HCT116 (cell line): ENCODE results near the gene GOLPH3L. TPM values are rescaled to one million over a fixed set of nuclear protein-coding genes. Genes with fewer than 3 reads are reported as not detected.

Experiments used
- ATAC-seq: fragments of 200-7000 bp; cut with Tn5 transposase; 2 replicates; pipeline ENCODE4 v1.9.1; 2020; ENCODE audit warnings: mild to moderate bottlenecking, moderate library complexity
- BruUV-seq: library from RNA; stranded (reverse); fragments of 400-500 nt; replicated peaks from 2 replicates; lab custom pipeline; 2021; lab: Mats Ljungman, UMichigan
- CTCF ChIA-PET: fragments of 300-600 bp; sonication (Branson Sonifier 250); formaldehyde crosslinking; loops from one replicate; lab custom pipeline; 2021; ENCODE audit warnings: antibody characterized with exemption; lab: Charles Lee
- POLR2A ChIA-PET: fragments of 300-600, 350-600 bp; sonication (Branson Sonifier 250); formaldehyde crosslinking; loops from one replicate; lab custom pipeline; 2021; ENCODE audit warnings: antibody characterized with exemption; lab: Charles Lee
- RAD21 ChIA-PET, 2 experiments: fragments of 300-600 bp; sonication (Branson Sonifier 250); formaldehyde crosslinking; loops; one replicate each; lab custom pipeline; 2023; ENCODE audit warnings: low total read pairs in 2 of 2; ENCODE audit not compliant: uncharacterized antibody in 2 of 2, unreplicated experiment in 2 of 2, low non-redundant PET in 1 of 2; lab: Charles Lee
- DNase-seq: peaks from one replicate; pipeline ENCODE4 v3.0.0-alpha.2; 2010; ENCODE audit warnings: low read depth, low spot score
- H2AFZ ChIP-seq: fragments of 200-600 bp; shearing (Covaris generic), sonication (generic); 2 replicates; pipeline ENCODE4 v1.6.1; 2017; ENCODE audit warnings: low read depth, mixed run types, mixed read lengths, antibody characterized with exemption, low read length; ENCODE audit not compliant: poor library complexity, severe bottlenecking
- H3K27ac ChIP-seq: 2 replicates; pipeline ENCODE4 v1.5.1; 2012; ENCODE audit warnings: low read depth, low read length
- H3K27me3 ChIP-seq: fragments of 200-600 bp; sonication (generic); 2 replicates; pipeline ENCODE4 v1.6.1; 2016; ENCODE audit warnings: mixed run types, low read length, mixed read lengths; ENCODE audit not compliant: insufficient read depth
- H3K36me3 ChIP-seq, 2 experiments: fragments of 200-500 bp in 1 of 2; fragments of 200-600 bp in 1 of 2; sonication (Bioruptor generic) in 1 of 2; sonication (generic) in 1 of 2; 2 replicates each; pipeline versions ENCODE4 v1.5.1 to v1.6.1; 2014 to 2016; ENCODE audit warnings: low read length in 2 of 2, inconsistent platforms in 1 of 2, mixed read lengths in 1 of 2, mixed run types in 1 of 2; ENCODE audit not compliant: insufficient read depth in 2 of 2, control insufficient read depth in 1 of 2
- H3K4me1 ChIP-seq, 2 experiments: fragments of 200-600 bp in 1 of 2; sonication (generic) in 1 of 2; 2 replicates each; pipeline versions ENCODE4 v1.5.1 to v1.6.1; 2012 to 2017; ENCODE audit warnings: low read length in 2 of 2, inconsistent platforms in 1 of 2, mild to moderate bottlenecking in 1 of 2, mixed read lengths in 1 of 2, mixed run types in 1 of 2, moderate library complexity in 1 of 2; ENCODE audit not compliant: insufficient read depth in 2 of 2, control insufficient read depth in 1 of 2
- H3K4me2 ChIP-seq: fragments of 200-600 bp; sonication (generic); 2 replicates; pipeline ENCODE4 v1.6.1; 2017; ENCODE audit warnings: mixed run types, low read length, mixed read lengths
- H3K4me3 ChIP-seq, 2 experiments: fragments of 200-600 bp in 1 of 2; sonication (generic) in 1 of 2; replicated peaks in 1 of 2; 2 replicates each; pipeline ENCODE4 v1.5.1; 2011 to 2016; ENCODE audit warnings: low read length in 2 of 2, control low read depth in 1 of 2, low read depth in 1 of 2, mild to moderate bottlenecking in 1 of 2, mixed read lengths in 1 of 2, mixed run types in 1 of 2
- H3K79me2 ChIP-seq: fragments of 200-600 bp; sonication (generic); 2 replicates; pipeline ENCODE4 v1.6.1; 2017; ENCODE audit warnings: mild to moderate bottlenecking, mixed run types, low read length, moderate library complexity, mixed read lengths; ENCODE audit not compliant: insufficient read depth
- H3K9ac ChIP-seq: fragments of 200-600 bp; sonication (generic); 2 replicates; pipeline ENCODE4 v1.6.1; 2016; ENCODE audit warnings: low read length, mixed read lengths
- H3K9me2 ChIP-seq: fragments of 200-600 bp; sonication (generic), shearing (Covaris generic); 2 replicates; pipeline ENCODE4 v1.6.1; 2017; ENCODE audit warnings: mixed run types, mild to moderate bottlenecking, moderate library complexity; ENCODE audit not compliant: insufficient read depth
- H3K9me3 ChIP-seq, 2 experiments: fragments of 200-500 bp in 1 of 2; fragments of 200-600 bp in 1 of 2; sonication (Bioruptor generic) in 1 of 2; sonication (generic) in 1 of 2; 2 replicates each; pipeline ENCODE4 v1.6.1; 2014 to 2017; ENCODE audit warnings: low read length in 2 of 2, mixed read lengths in 2 of 2, inconsistent platforms in 1 of 2, low read depth in 1 of 2, mild to moderate bottlenecking in 1 of 2, mixed run types in 1 of 2, moderate library complexity in 1 of 2; ENCODE audit not compliant: control insufficient read depth in 1 of 2, insufficient read depth in 1 of 2
- H4K20me1 ChIP-seq: fragments of 200-600 bp; sonication (generic), shearing (Covaris generic); 2 replicates; pipeline ENCODE4 v1.6.1; 2017; ENCODE audit warnings: mixed run types, mild to moderate bottlenecking, moderate library complexity; ENCODE audit not compliant: insufficient read depth
- CBX3 ChIP-seq: IDR thresholded peaks from 2 replicates; pipeline ENCODE4 v1.6.1; 2012; ENCODE audit warnings: low read depth
- CEBPB ChIP-seq: IDR thresholded peaks from 2 replicates; pipeline ENCODE4 v1.6.1; 2012; ENCODE audit warnings: low read depth
- EGR1 ChIP-seq: IDR thresholded peaks from 2 replicates; pipeline ENCODE4 v1.6.1; 2012; ENCODE audit warnings: low read depth
- ELF1 ChIP-seq: IDR thresholded peaks from 2 replicates; pipeline ENCODE4 v1.6.1; 2012; ENCODE audit warnings: low read depth, borderline replicate concordance
- EZH2 ChIP-seq: fragments of 200-600 bp; sonication (generic); IDR thresholded peaks from 2 replicates; pipeline ENCODE4 v1.6.1; 2017; ENCODE audit warnings: antibody characterized with exemption, mixed run types
- EZH2phosphoT487 ChIP-seq: fragments of 200-600 bp; IDR thresholded peaks from 2 replicates; pipeline ENCODE4 v1.6.1; 2018; ENCODE audit warnings: antibody characterized with exemption, borderline replicate concordance
- FOSL1 ChIP-seq: IDR thresholded peaks from 2 replicates; pipeline ENCODE4 v1.6.1; 2012; ENCODE audit warnings: low read depth
- JUND ChIP-seq: IDR thresholded peaks from 2 replicates; pipeline ENCODE4 v1.6.1; 2012
- POLR2A ChIP-seq: IDR thresholded peaks from 2 replicates; pipeline ENCODE4 v1.7.0; 2011; ENCODE audit warnings: borderline replicate concordance; ENCODE audit not compliant: insufficient read depth, insufficient read length; ENCODE audit errors: extremely low read depth
- POLR2AphosphoS5 ChIP-seq: IDR thresholded peaks from 2 replicates; pipeline ENCODE4 v1.6.1; 2011; ENCODE audit warnings: mild to moderate bottlenecking, low read depth, low read length, moderate library complexity
- RAD21 ChIP-seq: IDR thresholded peaks from 2 replicates; pipeline ENCODE4 v1.6.1; 2012; ENCODE audit warnings: low read depth, mild to moderate bottlenecking
- SIN3A ChIP-seq: IDR thresholded peaks from 2 replicates; pipeline ENCODE4 v1.6.1; 2012; ENCODE audit warnings: low read depth
- SP1 ChIP-seq: IDR thresholded peaks from 2 replicates; pipeline ENCODE4 v1.6.1; 2012; ENCODE audit warnings: low read depth
- SRF ChIP-seq: IDR thresholded peaks from 2 replicates; pipeline ENCODE4 v1.6.1; 2012; ENCODE audit warnings: low read depth
- TCF7L2 ChIP-seq: IDR thresholded peaks from 2 replicates; pipeline ENCODE4 v1.7.0; 2011; ENCODE audit warnings: borderline replicate concordance, inconsistent platforms; ENCODE audit not compliant: insufficient read depth, insufficient read length; ENCODE audit errors: extremely low read depth
- YY1 ChIP-seq: IDR thresholded peaks from 2 replicates; pipeline ENCODE4 v1.6.1; 2011; ENCODE audit warnings: low read length, low read depth, moderate library complexity, mild to moderate bottlenecking; ENCODE audit not compliant: insufficient replicate concordance; ENCODE audit errors: extremely low read depth
- ZFX ChIP-seq: fragments of 450-650 bp; IDR thresholded peaks from 2 replicates; pipeline ENCODE4 v1.6.1; 2017
- ZNF274 ChIP-seq: fragments of 200-500 bp; sonication (Bioruptor generic); IDR thresholded peaks from 2 replicates; pipeline ENCODE4 v1.6.1; 2014; ENCODE audit warnings: mild to moderate bottlenecking, low read depth, low read length, inconsistent platforms
- intact Hi-C: fragments of 100-400 bp; cut with micrococcal nuclease; formaldehyde crosslinking; loops from 2 replicates; pipeline ENCODE4 v1.10.0; 2022
- total RNA-seq: library from RNA; stranded (reverse); gene quantifications from one replicate; pipeline ENCODE4 v1.2.1, GENCODE V29; 2021; ENCODE audit not compliant: unreplicated experiment
- TF ChIP-seq, protein P1 (sequence below): IDR thresholded peaks from 2 replicates; pipeline ENCODE4 v1.6.1; 2012
- TF ChIP-seq, protein P2 (sequence below): IDR thresholded peaks from 2 replicates; pipeline ENCODE4 v1.6.1; 2012
- TF ChIP-seq, protein P3 (sequence below): IDR thresholded peaks from 2 replicates; pipeline ENCODE4 v1.6.1; 2012; ENCODE audit warnings: low read depth

The GOLPH3L gene
- total RNA-seq, 1 experiment from 2014 or later: 28.0 TPM

DNA sequence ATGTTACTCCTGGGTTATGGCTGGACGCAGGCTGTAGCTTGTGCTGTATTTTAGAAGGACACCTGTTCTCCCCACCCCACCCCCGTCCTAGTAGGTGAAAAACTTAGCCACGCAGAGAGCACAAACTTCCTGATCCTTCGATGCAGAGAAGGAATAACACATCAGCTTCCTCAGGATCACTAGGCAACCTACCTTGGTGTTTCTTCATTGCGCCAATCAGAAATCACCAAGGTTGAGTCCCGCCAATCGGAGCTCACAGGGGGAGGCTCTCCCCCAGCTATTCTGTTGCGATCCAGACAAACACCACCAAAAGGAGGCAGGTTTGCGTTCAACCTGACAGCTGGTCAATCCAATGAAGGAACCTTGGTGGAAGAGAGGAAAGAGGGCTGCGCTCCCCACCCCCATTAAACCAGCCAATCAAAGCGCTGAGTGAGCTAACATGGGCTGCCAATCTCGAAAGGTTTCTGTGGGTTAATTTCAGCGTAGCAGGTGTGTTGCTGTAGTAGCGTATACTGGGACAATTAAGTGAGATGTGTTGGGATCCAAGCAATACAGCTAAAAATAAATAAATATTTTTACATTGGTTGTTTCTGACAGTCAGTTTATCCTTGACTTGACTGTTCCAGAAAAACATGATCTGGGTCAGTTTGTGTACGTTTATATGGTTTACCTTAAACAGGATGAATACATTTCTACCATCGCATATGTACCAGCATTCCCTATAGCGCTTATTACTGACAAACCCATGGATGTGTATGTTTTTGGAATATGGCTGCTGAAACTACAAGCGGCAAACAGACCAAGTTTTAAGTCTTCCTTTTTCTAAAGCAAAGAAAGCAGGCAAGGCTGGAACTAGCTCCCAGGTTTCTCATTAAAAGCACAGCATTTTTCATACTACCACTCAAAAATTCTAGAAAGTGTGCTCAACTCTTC is at the start of gene GOLPH3L (continued):
- TF ChIP-seq EGR1: no peak
- TF ChIP-seq ZFX: no peak
- TF ChIP-seq CEBPB: no peak
- peak; percentile 50 for TF ChIP-seq TCF7L2
- no peak for TF ChIP-seq EZH2
- TF ChIP-seq SP1: peak; percentile 99
- TF ChIP-seq POLR2AphosphoS5: peak; percentile 92
- TF ChIP-seq RAD21: no peak
- TF ChIP-seq, protein P1, sequence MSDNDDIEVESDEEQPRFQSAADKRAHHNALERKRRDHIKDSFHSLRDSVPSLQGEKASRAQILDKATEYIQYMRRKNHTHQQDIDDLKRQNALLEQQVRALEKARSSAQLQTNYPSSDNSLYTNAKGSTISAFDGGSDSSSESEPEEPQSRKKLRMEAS: no peak

DNA sequence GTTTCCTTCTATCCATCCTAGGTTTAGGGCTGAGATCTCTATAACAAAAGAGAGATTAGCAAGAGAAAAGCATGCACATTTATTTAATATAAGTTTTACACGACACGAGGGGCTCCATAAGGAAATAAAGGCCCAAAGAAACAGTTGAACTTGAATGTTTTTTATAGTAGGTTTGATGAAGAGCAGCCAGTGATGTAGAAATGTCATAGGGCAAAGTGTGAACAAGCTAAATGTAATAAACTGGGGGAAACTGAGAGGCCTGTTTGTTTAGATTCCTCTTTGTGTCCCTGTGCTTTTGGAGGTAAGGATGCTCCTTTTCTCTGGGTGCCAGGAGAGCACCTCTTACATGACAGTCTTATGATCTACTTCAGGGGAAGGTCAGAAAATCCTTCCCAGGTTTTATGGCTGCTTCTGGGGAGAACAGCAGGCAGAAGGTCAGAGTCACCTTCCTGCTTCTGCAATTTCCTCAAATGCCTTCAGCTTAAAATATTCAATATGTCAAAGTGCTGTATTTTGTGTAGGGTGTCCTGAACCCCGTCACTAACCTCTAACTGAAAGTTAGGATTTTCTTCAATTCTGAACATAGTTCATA is 33.3 kb upstream of the GOLPH3L start:
- Histone ChIP-seq H3K4me1 (no peaks in the 10 kb centered on the region), H3K4me2 (no peak overlapping the region), H2AFZ (no peak overlapping the region), H4K20me1 (no peaks in the 10 kb centered on the region), H3K27me3 (no peaks in the 10 kb centered on the region), H3K9me2 (no peaks in the 10 kb centered on the region), H3K9me3 (no peaks in the 10 kb centered on the region), H3K27ac (no peak overlapping the region), H3K36me3 (no peaks in the 10 kb centered on the region), H3K4me3 (no peak overlapping the region), H3K79me2 (no peaks in the 10 kb centered on the region), H3K9ac (no peak overlapping the region)
- no peak for TF ChIP-seq RAD21
- TF ChIP-seq JUND: no peak
- TF ChIP-seq ELF1: no peak
- TF ChIP-seq CBX3: no peak
- TF ChIP-seq EZH2phosphoT487: no peak
- TF ChIP-seq, protein P1: no peak
- no peak for TF ChIP-seq FOSL1
- no peak for TF ChIP-seq YY1
- TF ChIP-seq SIN3A: no peak
- no peak for TF ChIP-seq SRF
- TF ChIP-seq CEBPB: no peak
- TF ChIP-seq, protein P2, sequence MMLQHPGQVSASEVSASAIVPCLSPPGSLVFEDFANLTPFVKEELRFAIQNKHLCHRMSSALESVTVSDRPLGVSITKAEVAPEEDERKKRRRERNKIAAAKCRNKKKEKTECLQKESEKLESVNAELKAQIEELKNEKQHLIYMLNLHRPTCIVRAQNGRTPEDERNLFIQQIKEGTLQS: no peak
- TF ChIP-seq ZNF274: no peak
- TF ChIP-seq ZFX: no peak
- TF ChIP-seq EZH2: no peak
- TF ChIP-seq, protein P3, sequence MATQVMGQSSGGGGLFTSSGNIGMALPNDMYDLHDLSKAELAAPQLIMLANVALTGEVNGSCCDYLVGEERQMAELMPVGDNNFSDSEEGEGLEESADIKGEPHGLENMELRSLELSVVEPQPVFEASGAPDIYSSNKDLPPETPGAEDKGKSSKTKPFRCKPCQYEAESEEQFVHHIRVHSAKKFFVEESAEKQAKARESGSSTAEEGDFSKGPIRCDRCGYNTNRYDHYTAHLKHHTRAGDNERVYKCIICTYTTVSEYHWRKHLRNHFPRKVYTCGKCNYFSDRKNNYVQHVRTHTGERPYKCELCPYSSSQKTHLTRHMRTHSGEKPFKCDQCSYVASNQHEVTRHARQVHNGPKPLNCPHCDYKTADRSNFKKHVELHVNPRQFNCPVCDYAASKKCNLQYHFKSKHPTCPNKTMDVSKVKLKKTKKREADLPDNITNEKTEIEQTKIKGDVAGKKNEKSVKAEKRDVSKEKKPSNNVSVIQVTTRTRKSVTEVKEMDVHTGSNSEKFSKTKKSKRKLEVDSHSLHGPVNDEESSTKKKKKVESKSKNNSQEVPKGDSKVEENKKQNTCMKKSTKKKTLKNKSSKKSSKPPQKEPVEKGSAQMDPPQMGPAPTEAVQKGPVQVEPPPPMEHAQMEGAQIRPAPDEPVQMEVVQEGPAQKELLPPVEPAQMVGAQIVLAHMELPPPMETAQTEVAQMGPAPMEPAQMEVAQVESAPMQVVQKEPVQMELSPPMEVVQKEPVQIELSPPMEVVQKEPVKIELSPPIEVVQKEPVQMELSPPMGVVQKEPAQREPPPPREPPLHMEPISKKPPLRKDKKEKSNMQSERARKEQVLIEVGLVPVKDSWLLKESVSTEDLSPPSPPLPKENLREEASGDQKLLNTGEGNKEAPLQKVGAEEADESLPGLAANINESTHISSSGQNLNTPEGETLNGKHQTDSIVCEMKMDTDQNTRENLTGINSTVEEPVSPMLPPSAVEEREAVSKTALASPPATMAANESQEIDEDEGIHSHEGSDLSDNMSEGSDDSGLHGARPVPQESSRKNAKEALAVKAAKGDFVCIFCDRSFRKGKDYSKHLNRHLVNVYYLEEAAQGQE: no peak
- TF ChIP-seq POLR2A: no peak
- no peak for TF ChIP-seq POLR2AphosphoS5
- no peak for ATAC-seq
- CTCF ChIA-PET: no interaction called here
- BruUV-seq: no TSS peak
- RAD21 ChIA-PET: no interaction called here
- intact Hi-C loops: no loop called here
- DNase-seq: no peak
- POLR2A ChIA-PET: no interaction called here
